ENCODE results near the gene JAM3. TPM values are rescaled to one million over a fixed set of nuclear protein-coding genes. Genes with fewer than 3 reads are reported as not detected.

Gene JAM3
- total RNA-seq, 1 donor from 2014 or later, result 50.3 TPM

- no peaks in the 10 kb centered on the region for H3K4me1 Mint-ChIP-seq (ENCODE audit: unreplicated experiment)
- H3K36me3 Mint-ChIP-seq, result peaks cover 10% of the 10 kb centered on the region
- no peak overlapping the region for H3K27ac Mint-ChIP-seq
- H3K4me3 Mint-ChIP-seq, result no peak overlapping the region
- no peaks in the 10 kb centered on the region for H3K9me3 Mint-ChIP-seq
- DNase-seq (ENCODE audit: extremely low spot score, unreplicated experiment), result no peak
- TF ChIP-seq, protein P1, sequence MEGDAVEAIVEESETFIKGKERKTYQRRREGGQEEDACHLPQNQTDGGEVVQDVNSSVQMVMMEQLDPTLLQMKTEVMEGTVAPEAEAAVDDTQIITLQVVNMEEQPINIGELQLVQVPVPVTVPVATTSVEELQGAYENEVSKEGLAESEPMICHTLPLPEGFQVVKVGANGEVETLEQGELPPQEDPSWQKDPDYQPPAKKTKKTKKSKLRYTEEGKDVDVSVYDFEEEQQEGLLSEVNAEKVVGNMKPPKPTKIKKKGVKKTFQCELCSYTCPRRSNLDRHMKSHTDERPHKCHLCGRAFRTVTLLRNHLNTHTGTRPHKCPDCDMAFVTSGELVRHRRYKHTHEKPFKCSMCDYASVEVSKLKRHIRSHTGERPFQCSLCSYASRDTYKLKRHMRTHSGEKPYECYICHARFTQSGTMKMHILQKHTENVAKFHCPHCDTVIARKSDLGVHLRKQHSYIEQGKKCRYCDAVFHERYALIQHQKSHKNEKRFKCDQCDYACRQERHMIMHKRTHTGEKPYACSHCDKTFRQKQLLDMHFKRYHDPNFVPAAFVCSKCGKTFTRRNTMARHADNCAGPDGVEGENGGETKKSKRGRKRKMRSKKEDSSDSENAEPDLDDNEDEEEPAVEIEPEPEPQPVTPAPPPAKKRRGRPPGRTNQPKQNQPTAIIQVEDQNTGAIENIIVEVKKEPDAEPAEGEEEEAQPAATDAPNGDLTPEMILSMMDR (conservative IDR thresholded peaks at IDR 0.05), result no peak
- H3K27me3 Mint-ChIP-seq, result no peaks in the 10 kb centered on the region
Observed at GRCh38 chr11:134150195-134150903, 81.5 kb downstream of the JAM3 start.

DNA sequence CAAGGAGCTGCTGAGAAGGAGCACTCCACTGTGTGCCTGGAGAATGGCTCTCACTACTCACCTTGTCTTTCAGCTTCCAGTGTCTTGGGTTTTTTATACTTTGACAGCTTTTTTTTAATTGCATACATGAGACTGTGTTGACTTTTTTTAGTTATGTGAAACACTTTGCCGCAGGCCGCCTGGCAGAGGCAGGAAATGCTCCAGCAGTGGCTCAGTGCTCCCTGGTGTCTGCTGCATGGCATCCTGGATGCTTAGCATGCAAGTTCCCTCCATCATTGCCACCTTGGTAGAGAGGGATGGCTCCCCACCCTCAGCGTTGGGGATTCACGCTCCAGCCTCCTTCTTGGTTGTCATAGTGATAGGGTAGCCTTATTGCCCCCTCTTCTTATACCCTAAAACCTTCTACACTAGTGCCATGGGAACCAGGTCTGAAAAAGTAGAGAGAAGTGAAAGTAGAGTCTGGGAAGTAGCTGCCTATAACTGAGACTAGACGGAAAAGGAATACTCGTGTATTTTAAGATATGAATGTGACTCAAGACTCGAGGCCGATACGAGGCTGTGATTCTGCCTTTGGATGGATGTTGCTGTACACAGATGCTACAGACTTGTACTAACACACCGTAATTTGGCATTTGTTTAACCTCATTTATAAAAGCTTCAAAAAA is 82.3 kb downstream of the JAM3 start:
- no peaks in the 10 kb centered on the region for H3K4me1 Mint-ChIP-seq (ENCODE audit: unreplicated experiment)
- no peak overlapping the region for H3K27ac Mint-ChIP-seq
- no peak overlapping the region for H3K4me3 Mint-ChIP-seq
- no peaks in the 10 kb centered on the region for H3K9me3 Mint-ChIP-seq
- DNase-seq (ENCODE audit: extremely low spot score, unreplicated experiment), result no peak
- no peaks in the 10 kb centered on the region for H3K27me3 Mint-ChIP-seq
- TF ChIP-seq, protein P1 (conservative IDR thresholded peaks at IDR 0.05), result no peak
- H3K36me3 Mint-ChIP-seq, result peaks cover 15% of the 10 kb centered on the region

GRCh38 chr11:134152696-134153095 is 83.8 kb downstream of the JAM3 start:
- peak; percentile 50 for DNase-seq (ENCODE audit: extremely low spot score, unreplicated experiment)
- no peak overlapping the region for H3K27ac Mint-ChIP-seq
- H3K9me3 Mint-ChIP-seq, result no peaks in the 10 kb centered on the region
- H3K27me3 Mint-ChIP-seq, result no peaks in the 10 kb centered on the region
- H3K4me1 Mint-ChIP-seq (ENCODE audit: unreplicated experiment), result no peaks in the 10 kb centered on the region
- peaks cover 20% of the 10 kb centered on the region for H3K36me3 Mint-ChIP-seq
- TF ChIP-seq, protein P1 (conservative IDR thresholded peaks at IDR 0.05), result no peak
- no peak overlapping the region for H3K4me3 Mint-ChIP-seq

- TF ChIP-seq, protein P1 (conservative IDR thresholded peaks at IDR 0.05), result no peak
- peaks cover 18% of the 10 kb centered on the region for H3K36me3 Mint-ChIP-seq
- peak; percentile 58 for DNase-seq (ENCODE audit: extremely low spot score, unreplicated experiment)
- no peak overlapping the region for H3K4me3 Mint-ChIP-seq
- H3K27ac Mint-ChIP-seq, result no peak overlapping the region
- H3K4me1 Mint-ChIP-seq (ENCODE audit: unreplicated experiment), result no peaks in the 10 kb centered on the region
- no peaks in the 10 kb centered on the region for H3K27me3 Mint-ChIP-seq
- H3K9me3 Mint-ChIP-seq, result no peaks in the 10 kb centered on the region
Observed at GRCh38 chr11:134153147-134153905, 84.5 kb downstream of the JAM3 start.

GRCh38 chr11:134154441-134154840 is 85.6 kb downstream of the JAM3 start:
- peaks cover 26% of the 10 kb centered on the region for H3K36me3 Mint-ChIP-seq
- no peaks in the 10 kb centered on the region for H3K4me1 Mint-ChIP-seq (ENCODE audit: unreplicated experiment)
- H3K9me3 Mint-ChIP-seq, result no peaks in the 10 kb centered on the region
- no peak overlapping the region for H3K4me3 Mint-ChIP-seq
- TF ChIP-seq, protein P1 (conservative IDR thresholded peaks at IDR 0.05), result no peak
- DNase-seq (ENCODE audit: extremely low spot score, unreplicated experiment), result peak; percentile 58
- no peak overlapping the region for H3K27ac Mint-ChIP-seq
- no peaks in the 10 kb centered on the region for H3K27me3 Mint-ChIP-seq
